ENCODE measurements around the gene MACROD2. TPM values are rescaled to one million over a fixed set of nuclear protein-coding genes. Genes with fewer than 3 reads are reported as not detected.

Gene MACROD2
- total RNA-seq, 1 experiment from 2014 or later, result 1.6 TPM

- H3K27ac Mint-ChIP-seq, result no peak overlapping the region
These were observed 585.2 kb downstream of the MACROD2 start for GRCh38 chr20:14580418-14581074.

More at GRCh38 chr20:14580418-14581074, 585.2 kb downstream of the MACROD2 start:
- no peaks in the 10 kb centered on the region for H3K27me3 Mint-ChIP-seq (ENCODE audit: low read depth)
- Histone ChIP-seq H4K5ac (ENCODE audit: insufficient read length, low read depth, low read length) (no peak overlapping the region), H3K4me1 (ENCODE audit: insufficient read depth, low read length) (no peaks in the 10 kb centered on the region), H3K4ac (ENCODE audit: low read depth, low read length) (no peak overlapping the region), H4K20me1 (ENCODE audit: control insufficient read depth, insufficient read depth, insufficient read length) (no peaks in the 10 kb centered on the region), H3K23ac (ENCODE audit: insufficient read length, low read depth, low read length) (no peak overlapping the region), H4K8ac (replicated peaks; ENCODE audit: insufficient read length, low read depth, low read length) (no peak overlapping the region), H3K79me2 (ENCODE audit: insufficient read depth, low read length) (no peaks in the 10 kb centered on the region), H2BK120ac (ENCODE audit: low read depth, low read length, poor library complexity, severe bottlenecking) (no peak overlapping the region), H2BK12ac (ENCODE audit: insufficient read length, low read depth, low read length) (no peak overlapping the region), H3K79me1 (ENCODE audit: insufficient read depth, low read depth, low read length, poor library complexity, severe bottlenecking) (no peaks in the 10 kb centered on the region), H3K27ac (ENCODE audit: insufficient read length, low read depth, low read length) (no peak overlapping the region), H3K14ac (ENCODE audit: insufficient read depth, low read length) (no peak overlapping the region), H2BK20ac (ENCODE audit: low read depth, low read length, poor library complexity, severe bottlenecking) (no peak overlapping the region), H3K27me3 (ENCODE audit: insufficient read depth, low read length) (no peaks in the 10 kb centered on the region), H3K23me2 (ENCODE audit: insufficient read length, low read depth, low read length, poor library complexity, severe bottlenecking) (no peaks in the 10 kb centered on the region), H3K18ac (ENCODE audit: insufficient read length, low read depth, low read length) (no peak overlapping the region), H2BK15ac (ENCODE audit: low read depth, low read length) (no peak overlapping the region), H3K4me2 (ENCODE audit: insufficient read depth, insufficient read length, low read length) (no peak overlapping the region), H4K91ac (ENCODE audit: insufficient read length, low read depth, low read length) (no peak overlapping the region), H3K9ac (ENCODE audit: extremely low read depth, insufficient read length, low read length) (no peak overlapping the region), H2BK5ac (ENCODE audit: insufficient read length, low read length) (no peak overlapping the region), H2AK5ac (ENCODE audit: insufficient read length, low read length) (no peak overlapping the region), H3K56ac (ENCODE audit: insufficient read length, low read depth, low read length) (no peak overlapping the region), H3T11ph (ENCODE audit: low read length) (no peak overlapping the region), H2AFZ (ENCODE audit: low read length) (no peak overlapping the region), H3K9me3 (ENCODE audit: control insufficient read depth, low read depth, low read length) (no peaks in the 10 kb centered on the region)
- no peaks in the 10 kb centered on the region for H3K4me1 Mint-ChIP-seq
- H3K36me3 Mint-ChIP-seq (ENCODE audit: insufficient read depth in 1 of 3, low read depth in 3 of 3), result no peaks in the 10 kb centered on the region
- no peaks in the 10 kb centered on the region for H3K9me3 Mint-ChIP-seq
- TF ChIP-seq, protein P1, sequence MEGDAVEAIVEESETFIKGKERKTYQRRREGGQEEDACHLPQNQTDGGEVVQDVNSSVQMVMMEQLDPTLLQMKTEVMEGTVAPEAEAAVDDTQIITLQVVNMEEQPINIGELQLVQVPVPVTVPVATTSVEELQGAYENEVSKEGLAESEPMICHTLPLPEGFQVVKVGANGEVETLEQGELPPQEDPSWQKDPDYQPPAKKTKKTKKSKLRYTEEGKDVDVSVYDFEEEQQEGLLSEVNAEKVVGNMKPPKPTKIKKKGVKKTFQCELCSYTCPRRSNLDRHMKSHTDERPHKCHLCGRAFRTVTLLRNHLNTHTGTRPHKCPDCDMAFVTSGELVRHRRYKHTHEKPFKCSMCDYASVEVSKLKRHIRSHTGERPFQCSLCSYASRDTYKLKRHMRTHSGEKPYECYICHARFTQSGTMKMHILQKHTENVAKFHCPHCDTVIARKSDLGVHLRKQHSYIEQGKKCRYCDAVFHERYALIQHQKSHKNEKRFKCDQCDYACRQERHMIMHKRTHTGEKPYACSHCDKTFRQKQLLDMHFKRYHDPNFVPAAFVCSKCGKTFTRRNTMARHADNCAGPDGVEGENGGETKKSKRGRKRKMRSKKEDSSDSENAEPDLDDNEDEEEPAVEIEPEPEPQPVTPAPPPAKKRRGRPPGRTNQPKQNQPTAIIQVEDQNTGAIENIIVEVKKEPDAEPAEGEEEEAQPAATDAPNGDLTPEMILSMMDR (conservative IDR thresholded peaks at IDR 0.05), result no peak
- H3K4me3 Mint-ChIP-seq, result no peak overlapping the region
- WGBS (ENCODE audit: extremely low coverage, insufficient read length, low lambda C conversion rate), result no CpG with 5 or more reads among the region's 4 CpGs
- no peak for DNase-seq

All from H9 (cell line).